ENCODE results near the gene LBX2. TPM values are rescaled to one million over a fixed set of nuclear protein-coding genes. Genes with fewer than 3 reads are reported as not detected.
A peak's percentile ranks its signal among the peaks of the same experiment; 100 is the strongest.

Gene LBX2
- total RNA-seq, 4 donors from 2014 or later: 0.32 to 1.7 (median 0.84) TPM

- peaks cover 0 to 62% (median 48%) of the 10 kb centered on the region in 4 donors for H3K27me3 ChIP-seq
- intact Hi-C loops (cut with DNase I): no loop called here
- no peak overlapping the region for H3K27ac ChIP-seq (replicated peaks in 1 of 4)
- peaks cover 30 to 39% (median 36%) of the 10 kb centered on the region in 4 donors for H3K4me1 ChIP-seq
- H3K36me3 ChIP-seq: peaks cover 7 to 17% (median 17%) of the 10 kb centered on the region in 4 donors
- no peak for DNase-seq (ENCODE audit: extremely low spot score)
- H3K9me3 ChIP-seq: no peaks in the 10 kb centered on the region
- TF ChIP-seq POLR2AphosphoS5 (IDR thresholded peaks at IDR 0.05) (peak in 1 of 2 donors; percentile 38), EP300 (IDR thresholded peaks at IDR 0.05) (no peak)
- 3% methylated on average over 25 of the region's 61 CpGs for WGBS
- H3K4me3 ChIP-seq: peak overlapping the region; percentile 31 to 40 (median 38)
These were observed 1.5 kb downstream of the LBX2 start for GRCh38 chr2:74497777-74498499.

GRCh38 chr2:74496997-74497776 is 2.2 kb downstream of the LBX2 start:
- no peaks in the 10 kb centered on the region for H3K9me3 ChIP-seq
- DNase-seq (ENCODE audit: extremely low spot score): no peak
- no peak for TF ChIP-seq EP300 (IDR thresholded peaks at IDR 0.05)
- TF ChIP-seq CTCF (IDR thresholded peaks at IDR 0.05): no peak
- TF ChIP-seq POLR2A (IDR thresholded peaks at IDR 0.05; ENCODE audit: low read depth): no peak
- TF ChIP-seq POLR2AphosphoS5 (IDR thresholded peaks at IDR 0.05): no peak
- peak overlapping the region in 3 of 4 donors; percentile 31 to 40 (median 38) for H3K4me3 ChIP-seq
- peaks cover 27 to 31% (median 28%) of the 10 kb centered on the region in 4 donors for H3K4me1 ChIP-seq
- intact Hi-C loops (cut with DNase I): no loop called here
- H3K36me3 ChIP-seq: peaks cover 15 to 25% (median 24%) of the 10 kb centered on the region in 4 donors
- peaks cover 0 to 55% (median 41%) of the 10 kb centered on the region in 4 donors for H3K27me3 ChIP-seq
- H3K27ac ChIP-seq (replicated peaks in 1 of 4): no peak overlapping the region
- WGBS: 68% methylated on average over 12 of the region's 19 CpGs

GRCh38 chr2:74495440-74495839 is 4.0 kb downstream of the LBX2 start:
- intact Hi-C loops (cut with DNase I): no loop called here
- no peak for TF ChIP-seq EP300 (IDR thresholded peaks at IDR 0.05)
- no peak for TF ChIP-seq CTCF (IDR thresholded peaks at IDR 0.05)
- no peak for TF ChIP-seq POLR2AphosphoS5 (IDR thresholded peaks at IDR 0.05)
- no peak for TF ChIP-seq POLR2A (IDR thresholded peaks at IDR 0.05; ENCODE audit: low read depth)
- Histone ChIP-seq H3K36me3 (peaks cover 31 to 42% (median 42%) of the 10 kb centered on the region in 4 donors), H3K4me1 (peaks cover 25 to 29% (median 27%) of the 10 kb centered on the region in 4 donors), H3K4me3 (no peak overlapping the region), H3K9me3 (no peaks in the 10 kb centered on the region), H3K27me3 (peaks cover 0 to 38% (median 32%) of the 10 kb centered on the region in 4 donors), H3K27ac (replicated peaks in 1 of 4) (no peak overlapping the region)
- WGBS: 86% methylated on average over 1 of the region's 1 CpG
- no peak for DNase-seq (ENCODE audit: extremely low spot score)

- peaks cover 0 to 19% (median 13%) of the 10 kb centered on the region in 4 donors for H3K27me3 ChIP-seq
- no peak overlapping the region for H3K27ac ChIP-seq (replicated peaks in 1 of 4)
- H3K36me3 ChIP-seq: peaks cover 36 to 61% (median 53%) of the 10 kb centered on the region in 4 donors
- no peak for TF ChIP-seq POLR2AphosphoS5 (IDR thresholded peaks at IDR 0.05)
- TF ChIP-seq EP300 (IDR thresholded peaks at IDR 0.05): no peak
- TF ChIP-seq CTCF (IDR thresholded peaks at IDR 0.05): no peak
- TF ChIP-seq POLR2A (IDR thresholded peaks at IDR 0.05; ENCODE audit: low read depth): no peak
- DNase-seq (ENCODE audit: extremely low spot score): no peak
- 93% methylated on average over 3 of the region's 3 CpGs for WGBS
- intact Hi-C loops (cut with DNase I): no loop called here
- H3K4me1 ChIP-seq: peaks cover 12 to 14% (median 13%) of the 10 kb centered on the region in 4 donors
- H3K9me3 ChIP-seq: no peaks in the 10 kb centered on the region
- no peak overlapping the region for H3K4me3 ChIP-seq
These were observed 5.9 kb downstream of the LBX2 start for GRCh38 chr2:74493546-74493945.

All from esophagus muscularis mucosa (tissue), 4 donors.